Femur (tissue), 1 donor: ENCODE data around the gene SLC5A12.
"Not testable (repeated sequence)": the region's sequence is repeated elsewhere in the genome, so short reads cannot be mapped to it uniquely, and the experiment has no call there.

Experiments
- DNase-seq: peaks from one replicate; pipeline ENCODE4 v3.0.0-alpha.2; 2017

SLC5A12 gene

GRCh38 chr11:26643314-26643713, 78.5 kb downstream of the SLC5A12 start:
- not testable (repeated sequence) for DNase-seq

DNA sequence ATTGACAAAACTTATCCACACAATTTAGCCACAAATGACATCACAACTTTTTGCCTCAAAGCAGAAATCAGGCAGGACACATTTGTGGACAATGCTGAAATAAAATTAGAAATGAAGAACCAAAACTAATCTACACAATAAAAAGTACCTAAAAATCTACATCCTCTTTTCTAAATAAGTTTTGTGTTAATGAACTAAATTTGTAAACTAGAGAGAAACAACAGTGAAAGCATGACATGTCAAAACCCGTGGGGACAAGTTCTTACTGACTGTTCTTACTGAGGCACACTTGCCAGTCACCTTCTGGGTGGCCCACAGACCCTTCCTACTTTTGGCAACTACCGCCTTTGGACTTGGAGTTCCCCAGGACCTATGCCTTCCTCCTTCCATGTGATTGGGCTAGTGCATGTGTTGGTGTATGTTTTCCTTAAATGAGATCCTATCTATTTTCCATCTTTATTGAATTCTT, 89.1 kb downstream of the SLC5A12 start:
- no peak for DNase-seq

DNA sequence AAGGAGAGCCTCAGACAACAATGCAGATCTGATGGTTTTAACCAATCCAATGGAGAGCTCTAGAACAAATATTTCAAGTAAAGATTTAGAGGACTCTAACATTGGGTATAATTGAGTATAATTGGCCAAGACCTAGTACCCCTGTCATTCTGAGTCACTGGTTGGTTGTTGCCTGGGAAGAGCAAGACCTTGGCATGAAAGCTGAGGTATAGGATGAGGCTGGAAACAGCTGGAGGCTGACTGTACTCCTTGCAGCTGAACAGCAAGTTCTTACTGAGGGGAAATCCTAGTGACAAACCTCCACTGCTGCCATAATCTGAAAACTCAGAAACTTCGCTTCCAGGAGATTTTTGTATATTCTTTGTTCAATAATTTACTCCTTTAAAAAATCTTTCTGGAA, 95.5 kb downstream of the SLC5A12 start:
- DNase-seq: no peak

GRCh38 chr11:26623076-26623659, 98.7 kb downstream of the SLC5A12 start:
- no peak for DNase-seq

GRCh38 chr11:26622181-26622580, 99.7 kb downstream of the SLC5A12 start:
- DNase-seq: no peak

DNA sequence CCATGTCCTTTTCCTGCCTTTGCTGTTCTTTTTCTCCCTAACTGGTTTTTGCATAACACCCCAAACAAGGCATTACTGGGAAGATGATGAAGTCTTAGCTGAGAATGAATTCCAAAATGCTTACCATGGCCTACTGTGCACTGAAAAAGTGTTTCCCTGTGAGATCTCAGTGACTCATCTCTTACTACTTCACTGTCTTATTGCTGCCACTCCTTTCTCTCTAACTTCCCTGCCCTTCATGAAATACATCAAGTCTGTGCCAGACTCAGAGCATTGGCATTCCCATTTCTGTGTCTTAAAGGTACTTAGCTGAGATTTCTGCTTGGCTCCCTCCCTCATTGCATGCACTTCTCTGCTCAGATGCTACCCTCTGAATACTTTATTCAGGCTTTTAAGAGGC, 100.7 kb downstream of the SLC5A12 start:
- DNase-seq: no peak

- no peak for DNase-seq
Observed at GRCh38 chr11:26620282-26621045, 101.4 kb downstream of the SLC5A12 start.

DNA sequence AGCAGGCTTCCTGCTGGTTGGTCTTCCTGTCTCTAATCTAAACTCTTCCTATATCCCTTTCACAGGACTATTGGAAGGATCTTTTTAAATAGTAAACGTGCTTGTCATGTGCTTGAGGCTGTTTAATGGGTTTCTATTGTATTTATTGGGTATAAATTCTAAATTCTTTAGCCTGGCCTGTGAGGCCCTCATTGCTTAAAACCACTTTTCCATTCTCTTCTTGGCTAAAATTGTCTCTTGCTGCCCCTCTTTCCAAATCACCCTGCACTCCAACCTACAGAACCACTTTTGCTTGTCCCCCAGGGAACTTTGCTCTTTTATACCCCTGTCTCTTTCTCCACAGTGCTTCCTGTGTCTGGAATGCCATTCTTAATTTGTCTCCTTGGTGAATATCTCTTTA, 103.4 kb downstream of the SLC5A12 start:
- DNase-seq: no peak
